AG04450 (cell line): ENCODE data around the gene LRP1B. TPM values are rescaled to one million over a fixed set of nuclear protein-coding genes. Genes with fewer than 3 reads are reported as not detected.

Source experiments
- CTCF ChIA-PET: fragments of 300-600, 350-600 bp; formaldehyde crosslinking; extraction: SDS; loops from one replicate; lab custom pipeline; 2022; ENCODE audit warnings: antibody characterized with exemption, inconsistent platforms; lab: Charles Lee
- POLR2A ChIA-PET: fragments of 350-600 bp; formaldehyde crosslinking; extraction: SDS; loops from one replicate; lab custom pipeline; 2021; ENCODE audit warnings: antibody characterized with exemption, inconsistent platforms; lab: Yijun Ruan, JAX
- DNase-seq: peaks from one replicate; pipeline ENCODE4 v3.0.0-alpha.2; 2011; ENCODE audit warnings: low read depth, low spot score
- H3K27ac ChIP-seq: one replicate; pipeline ENCODE4 v1.5.1; 2012; ENCODE audit warnings: low read depth, low read length, control low read depth
- H3K27me3 ChIP-seq: one replicate; pipeline ENCODE4 v1.6.0; 2012; ENCODE audit warnings: low read length; ENCODE audit not compliant: control insufficient read depth, insufficient read depth
- H3K4me3 ChIP-seq: 2 replicates; pipeline ENCODE4 v1.5.1; 2011; ENCODE audit warnings: mild to moderate bottlenecking, low read depth, low read length, control low read depth
- H3K9me3 ChIP-seq: 2 replicates; pipeline ENCODE4 v1.5.1; 2012; ENCODE audit warnings: low read length; ENCODE audit not compliant: control insufficient read depth, insufficient read depth
- polyA plus RNA-seq: library from polyadenylated mRNA; depleted of rRNA; stranded (reverse); fragments of >200 nt; gene quantifications from 2 replicates; pipeline ENCODE4 v1.2.3, GENCODE V29; 2011
- TF ChIP-seq, protein P1 (sequence below): IDR thresholded peaks from 2 replicates; pipeline ENCODE4 v1.5.1; 2011; ENCODE audit warnings: low read depth, low read length, control low read depth, inconsistent platforms

LRP1B gene
- polyA plus RNA-seq, 1 experiment, result 0.15 TPM

DNA sequence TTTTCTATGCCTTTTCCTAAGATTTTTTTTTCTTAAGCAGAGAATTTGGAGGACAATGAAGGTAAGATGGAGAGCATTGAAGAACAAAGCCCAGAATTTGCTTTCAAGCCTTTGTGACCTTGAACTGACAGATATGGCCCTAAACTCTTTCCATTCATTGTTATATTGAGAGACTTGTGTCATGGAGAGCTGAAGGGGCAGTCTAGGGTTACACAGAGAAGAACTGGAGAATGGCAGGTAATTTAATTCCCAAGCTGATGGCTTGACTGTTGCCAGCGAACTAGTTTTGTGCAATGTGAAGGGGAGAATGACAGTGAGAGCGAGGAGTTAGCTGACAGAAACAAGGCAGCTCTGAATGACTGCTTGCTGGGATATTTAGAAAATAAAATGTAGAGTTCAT is 1344.2 kb downstream of the LRP1B start:
- TF ChIP-seq, protein P1, sequence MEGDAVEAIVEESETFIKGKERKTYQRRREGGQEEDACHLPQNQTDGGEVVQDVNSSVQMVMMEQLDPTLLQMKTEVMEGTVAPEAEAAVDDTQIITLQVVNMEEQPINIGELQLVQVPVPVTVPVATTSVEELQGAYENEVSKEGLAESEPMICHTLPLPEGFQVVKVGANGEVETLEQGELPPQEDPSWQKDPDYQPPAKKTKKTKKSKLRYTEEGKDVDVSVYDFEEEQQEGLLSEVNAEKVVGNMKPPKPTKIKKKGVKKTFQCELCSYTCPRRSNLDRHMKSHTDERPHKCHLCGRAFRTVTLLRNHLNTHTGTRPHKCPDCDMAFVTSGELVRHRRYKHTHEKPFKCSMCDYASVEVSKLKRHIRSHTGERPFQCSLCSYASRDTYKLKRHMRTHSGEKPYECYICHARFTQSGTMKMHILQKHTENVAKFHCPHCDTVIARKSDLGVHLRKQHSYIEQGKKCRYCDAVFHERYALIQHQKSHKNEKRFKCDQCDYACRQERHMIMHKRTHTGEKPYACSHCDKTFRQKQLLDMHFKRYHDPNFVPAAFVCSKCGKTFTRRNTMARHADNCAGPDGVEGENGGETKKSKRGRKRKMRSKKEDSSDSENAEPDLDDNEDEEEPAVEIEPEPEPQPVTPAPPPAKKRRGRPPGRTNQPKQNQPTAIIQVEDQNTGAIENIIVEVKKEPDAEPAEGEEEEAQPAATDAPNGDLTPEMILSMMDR, result no peak
- ChIA-PET CTCF (no interaction called here), POLR2A (no interaction called here)
- no peak overlapping the region for H3K27ac ChIP-seq
- DNase-seq, result no peak
- H3K27me3 ChIP-seq, result no peaks in the 10 kb centered on the region
- no peak overlapping the region for H3K4me3 ChIP-seq
- no peaks in the 10 kb centered on the region; the same call in 1 of the 2 replicates for H3K9me3 ChIP-seq

DNA sequence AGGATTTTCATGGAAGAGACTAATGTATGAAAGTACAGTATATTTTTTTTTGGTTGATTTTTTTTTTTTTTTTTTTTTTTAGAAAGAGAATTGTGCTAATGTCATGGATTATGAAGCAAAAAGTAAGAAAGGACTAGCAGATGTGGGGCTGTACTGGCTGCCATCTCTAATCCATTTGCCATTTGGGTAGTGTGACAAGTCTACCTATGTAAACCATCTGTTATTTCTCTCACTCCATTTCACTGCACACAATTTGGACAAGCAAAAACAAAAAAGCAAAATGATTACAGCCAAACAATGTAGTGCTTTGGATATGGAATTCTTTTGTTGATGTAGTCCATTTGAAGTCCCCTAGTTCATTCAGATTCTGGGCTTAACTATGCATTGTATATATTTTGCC is 1355.4 kb downstream of the LRP1B start:
- TF ChIP-seq, protein P1, result no peak
- ChIA-PET POLR2A (no interaction called here), CTCF (interaction anchor here (0.6 kb wide), 1 partner anchor 396 kb away, joined by 3 read pairs; no protein-coding TSS in a partner anchor)
- DNase-seq, result no peak
- Histone ChIP-seq H3K9me3 (no peaks in the 10 kb centered on the region), H3K4me3 (no peak overlapping the region), H3K27me3 (no peaks in the 10 kb centered on the region), H3K27ac (no peak overlapping the region)

DNA sequence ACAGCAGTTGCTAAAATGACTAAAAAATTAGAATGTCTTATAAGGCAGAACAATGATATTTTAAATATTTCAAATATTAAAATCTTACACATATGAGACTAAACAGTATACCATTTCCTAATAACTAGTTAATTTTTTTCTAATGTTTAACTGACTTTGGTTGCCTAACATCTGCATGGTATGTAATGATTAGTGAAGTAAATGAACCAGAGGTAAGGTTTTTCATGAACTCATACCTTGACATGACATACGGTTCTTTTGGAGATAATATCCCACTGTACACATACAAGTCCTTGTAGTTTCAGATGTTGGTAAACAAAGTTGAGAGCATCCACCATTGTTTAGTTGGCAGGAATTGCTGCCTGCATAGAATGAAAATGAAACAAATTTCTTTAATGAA is 1360.2 kb downstream of the LRP1B start:
- ChIA-PET POLR2A (no interaction called here), CTCF (no interaction called here)
- Histone ChIP-seq H3K27me3 (no peaks in the 10 kb centered on the region), H3K27ac (no peak overlapping the region), H3K9me3 (no peaks in the 10 kb centered on the region), H3K4me3 (no peak overlapping the region)
- TF ChIP-seq, protein P1, result no peak
- no peak for DNase-seq

DNA sequence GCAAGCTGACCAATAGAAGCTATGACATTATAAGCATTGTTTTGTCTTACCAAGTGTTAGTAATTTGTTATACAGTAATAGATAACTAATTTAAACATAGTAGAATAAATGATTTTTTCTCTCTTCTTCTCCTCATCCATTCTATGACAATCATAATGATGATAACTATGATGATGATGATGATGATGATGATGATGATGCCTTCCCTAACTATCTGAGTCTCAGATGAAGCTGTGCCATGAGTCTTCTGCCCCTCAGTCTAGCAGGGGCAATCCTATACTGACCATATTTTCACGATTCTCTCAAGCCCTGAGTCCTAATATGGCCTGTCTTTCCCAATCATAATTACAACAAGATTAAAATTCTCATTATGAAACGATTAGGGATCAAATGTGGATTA is 1369.0 kb downstream of the LRP1B start:
- H3K9me3 ChIP-seq, result no peaks in the 10 kb centered on the region
- H3K4me3 ChIP-seq, result no peak overlapping the region

DNA sequence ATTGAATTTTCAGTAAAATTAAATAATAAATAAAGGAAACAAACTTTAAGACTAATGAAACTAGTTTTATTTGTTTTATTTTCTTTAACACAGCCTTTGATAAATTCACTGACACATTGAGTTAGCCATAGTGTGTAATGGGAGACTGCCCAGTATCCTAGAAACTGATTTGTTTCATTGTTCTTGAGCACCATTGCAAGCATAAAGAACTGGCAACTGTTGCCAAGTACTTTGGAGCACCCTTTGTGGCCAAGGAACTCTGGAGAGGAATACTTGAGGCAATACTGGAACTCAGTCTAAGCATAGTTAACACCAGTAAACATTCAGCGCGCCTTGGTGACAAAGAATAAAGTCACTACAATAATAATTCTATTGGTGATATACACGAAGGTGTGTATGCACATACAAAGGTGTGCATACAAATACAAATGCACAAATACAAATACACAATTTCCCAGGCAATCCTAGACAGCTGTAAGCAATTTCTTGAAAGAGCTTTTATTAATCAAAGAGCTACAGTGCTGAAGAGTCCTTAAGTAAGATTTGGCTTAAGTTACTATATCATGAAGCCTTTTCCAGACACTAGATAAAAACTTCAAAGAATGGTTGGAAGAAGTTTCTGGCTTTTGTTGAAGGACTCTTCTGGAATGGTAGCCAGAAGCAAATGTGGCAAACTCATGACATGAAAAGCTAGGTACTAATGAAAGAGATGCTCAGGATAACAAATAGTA is 1371.2 kb downstream of the LRP1B start:
- TF ChIP-seq, protein P1, result no peak
- ChIA-PET CTCF (no interaction called here), POLR2A (no interaction called here)
- no peak for DNase-seq
- Histone ChIP-seq H3K9me3 (no peaks in the 10 kb centered on the region), H3K4me3 (no peak overlapping the region), H3K27me3 (no peaks in the 10 kb centered on the region), H3K27ac (no peak overlapping the region)

More for the DNA sequence above, 1369.0 kb downstream of the LRP1B start:
- H3K27me3 ChIP-seq, result no peaks in the 10 kb centered on the region
- H3K27ac ChIP-seq, result no peak overlapping the region
- TF ChIP-seq, protein P1, result no peak
- no peak for DNase-seq
- POLR2A ChIA-PET, result no interaction called here
- CTCF ChIA-PET, result no interaction called here
